Esophagus (tissue), 2 donors: ENCODE results near the gene PLPPR5. TPM values are rescaled to one million over a fixed set of nuclear protein-coding genes. Genes with fewer than 3 reads are reported as not detected.

Experiments used
- H3K27ac ChIP-seq, 2 donors: one replicate each; pipeline ENCODE4 v1.5.1; 2013; ENCODE audit warnings: low read depth in 2 of 2, mild to moderate bottlenecking in 2 of 2, inconsistent platforms in 1 of 2, low read length in 1 of 2, moderate library complexity in 1 of 2
- H3K27me3 ChIP-seq, 2 donors: one replicate each; pipeline ENCODE4 v1.6.1; 2013; ENCODE audit warnings: low read length in 2 of 2, control low read depth in 1 of 2, mild to moderate bottlenecking in 1 of 2; ENCODE audit not compliant: insufficient read depth in 2 of 2, control insufficient read depth in 1 of 2
- H3K36me3 ChIP-seq, 2 donors: one replicate each; pipeline ENCODE4 v1.6.1; 2013; ENCODE audit warnings: low read length in 1 of 2; ENCODE audit not compliant: control insufficient read depth in 2 of 2, insufficient read depth in 2 of 2
- H3K4me1 ChIP-seq, 2 donors: one replicate each; pipeline ENCODE4 v1.6.1; 2013; ENCODE audit warnings: low read length in 1 of 2; ENCODE audit not compliant: control insufficient read depth in 2 of 2, insufficient read depth in 2 of 2
- H3K4me3 ChIP-seq, 2 donors: one replicate each; pipeline ENCODE4 v1.5.1; 2013; ENCODE audit warnings: low read length in 2 of 2, mild to moderate bottlenecking in 2 of 2, low read depth in 1 of 2, moderate library complexity in 1 of 2
- H3K9me3 ChIP-seq, 2 donors: one replicate each; pipeline ENCODE4 v1.6.1; 2013; ENCODE audit warnings: mild to moderate bottlenecking in 2 of 2, low read depth in 1 of 2, low read length in 1 of 2, moderate library complexity in 1 of 2; ENCODE audit not compliant: control insufficient read depth in 2 of 2, insufficient read depth in 1 of 2
- WGBS, 2 donors: extraction: QIAGEN DNeasy Blood & Tissue Kit; methylation state at CpG; one replicate each; pipeline ENCODE4 v1.1.7; 2013; 5-methylcytosine and 5-hydroxymethylcytosine counted together
- polyA plus RNA-seq, 2 donors: library from polyadenylated mRNA; stranded (reverse); fragments of 200-250 nt; gene quantifications; one replicate each; pipeline ENCODE4 v1.2.3, GENCODE V29; 2013
- donor health status: healthy with polysubstance abuse.
- donor health status: Bipolar disorder and iron deficiency.

Gene PLPPR5
- polyA plus RNA-seq, 2 donors: not detected

DNA sequence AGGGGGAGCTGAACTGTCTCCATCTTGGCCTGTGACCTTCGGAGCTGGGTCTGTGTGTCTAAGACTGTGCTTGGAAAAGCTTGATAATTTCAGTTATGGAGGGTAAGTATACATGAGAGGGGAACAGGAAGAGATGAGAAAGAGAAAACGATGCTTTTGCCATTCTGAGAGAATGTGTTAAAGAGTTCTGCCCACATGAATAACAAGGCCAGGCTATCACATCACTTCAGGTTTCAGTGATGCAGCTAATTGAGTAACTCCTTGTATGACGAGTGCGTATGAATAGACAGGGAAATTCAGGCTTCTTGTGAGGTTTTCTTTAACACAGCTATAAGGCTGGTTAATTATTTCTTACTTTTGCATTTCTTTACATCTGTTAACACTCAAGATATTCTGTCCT is 81.0 kb downstream of the PLPPR5 start:
- no peaks in the 10 kb centered on the region for H3K27me3 ChIP-seq
- H3K4me1 ChIP-seq: no peaks in the 10 kb centered on the region
- no peak overlapping the region for H3K27ac ChIP-seq
- 73 to 83% methylated on average over 4 of the region's 4 CpGs for WGBS, 2 donors
- H3K36me3 ChIP-seq: no peaks in the 10 kb centered on the region
- no peaks in the 10 kb centered on the region for H3K9me3 ChIP-seq
- H3K4me3 ChIP-seq: no peak overlapping the region

DNA sequence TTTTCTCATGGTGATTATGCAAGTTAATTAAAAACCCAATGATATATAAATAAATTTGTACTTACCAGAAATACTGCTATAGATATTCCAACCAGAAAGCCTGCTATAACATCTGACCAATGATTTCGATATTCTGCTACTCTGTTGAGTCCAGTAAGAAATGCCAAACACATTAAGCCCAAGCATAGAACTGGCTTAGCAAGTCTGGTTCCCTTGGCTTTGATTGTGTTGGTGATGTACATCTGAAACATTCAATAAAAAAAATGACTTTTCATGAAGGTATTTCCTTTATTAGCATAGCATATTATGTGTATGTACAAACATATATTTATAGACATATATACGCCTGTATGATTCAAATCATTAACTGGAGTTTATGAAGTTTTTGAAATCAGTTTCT is 82.8 kb downstream of the PLPPR5 start:
- Histone ChIP-seq H3K4me1 (no peaks in the 10 kb centered on the region), H3K4me3 (no peak overlapping the region), H3K9me3 (no peaks in the 10 kb centered on the region), H3K27me3 (no peaks in the 10 kb centered on the region), H3K27ac (no peak overlapping the region), H3K36me3 (no peaks in the 10 kb centered on the region)
- 73 to 79% methylated on average over 2 of the region's 2 CpGs for WGBS, 2 donors

DNA sequence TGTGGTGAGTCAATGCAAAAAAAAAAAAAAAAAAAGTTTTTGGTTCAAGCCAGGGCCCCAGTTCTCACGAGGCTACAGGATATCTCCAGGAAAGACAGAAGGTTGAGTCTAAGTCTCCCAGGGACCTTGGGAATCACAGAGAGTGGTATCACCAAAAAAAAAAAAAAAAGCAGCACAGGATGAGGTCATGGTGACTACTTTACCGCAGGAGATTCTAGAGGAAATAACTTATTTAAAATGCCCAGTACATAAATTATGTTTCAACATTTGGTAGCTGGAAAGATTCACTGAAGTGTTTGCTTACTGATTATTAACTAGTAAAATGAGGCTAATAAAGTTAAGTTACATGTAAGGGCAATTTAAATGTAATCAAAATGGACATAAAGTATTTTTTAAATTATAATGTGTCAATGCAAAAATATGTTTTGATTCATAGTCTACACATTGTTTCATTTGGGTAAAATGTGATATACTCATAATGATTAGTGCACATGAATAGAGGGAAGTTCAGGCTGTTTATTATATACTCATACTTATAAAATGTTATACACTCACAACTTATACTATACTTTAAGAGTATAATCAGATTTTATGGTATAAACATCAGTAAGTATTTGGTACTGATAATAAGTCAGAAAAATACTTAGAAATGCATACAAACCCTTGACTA is 84.1 kb downstream of the PLPPR5 start:
- H3K27me3 ChIP-seq: no peaks in the 10 kb centered on the region
- H3K27ac ChIP-seq: no peak overlapping the region
- 45 to 49% methylated on average over 2 of the region's 2 CpGs for WGBS, 2 donors
- H3K4me3 ChIP-seq: no peak overlapping the region
- H3K9me3 ChIP-seq: no peaks in the 10 kb centered on the region
- H3K36me3 ChIP-seq: no peaks in the 10 kb centered on the region
- no peaks in the 10 kb centered on the region for H3K4me1 ChIP-seq

DNA sequence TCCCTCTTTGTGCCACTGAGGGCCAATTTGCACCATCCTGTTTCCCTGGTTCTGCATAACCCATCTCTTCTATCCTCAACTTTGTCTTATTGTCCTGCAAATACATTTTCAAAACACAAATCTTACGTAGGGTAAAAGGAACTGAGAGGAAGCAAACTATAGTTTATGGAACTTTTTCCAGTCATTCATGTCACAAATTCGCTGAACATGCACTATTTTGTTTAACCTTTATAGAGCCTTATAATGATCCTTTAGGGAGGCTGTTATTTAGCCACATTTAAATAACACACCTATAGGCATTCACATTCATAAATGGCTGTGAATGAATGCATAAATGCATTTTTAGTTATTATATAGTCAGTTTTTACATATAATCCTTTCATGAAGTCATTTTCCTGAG is 85.0 kb downstream of the PLPPR5 start:
- no peaks in the 10 kb centered on the region for H3K27me3 ChIP-seq
- H3K4me3 ChIP-seq: no peak overlapping the region
- no peaks in the 10 kb centered on the region for H3K9me3 ChIP-seq
- whole genome bisulfite sequencing, 2 donors: 81 to 85% methylated on average over 2 of the region's 2 CpGs
- no peaks in the 10 kb centered on the region for H3K36me3 ChIP-seq
- no peaks in the 10 kb centered on the region for H3K4me1 ChIP-seq
- H3K27ac ChIP-seq: no peak overlapping the region

DNA sequence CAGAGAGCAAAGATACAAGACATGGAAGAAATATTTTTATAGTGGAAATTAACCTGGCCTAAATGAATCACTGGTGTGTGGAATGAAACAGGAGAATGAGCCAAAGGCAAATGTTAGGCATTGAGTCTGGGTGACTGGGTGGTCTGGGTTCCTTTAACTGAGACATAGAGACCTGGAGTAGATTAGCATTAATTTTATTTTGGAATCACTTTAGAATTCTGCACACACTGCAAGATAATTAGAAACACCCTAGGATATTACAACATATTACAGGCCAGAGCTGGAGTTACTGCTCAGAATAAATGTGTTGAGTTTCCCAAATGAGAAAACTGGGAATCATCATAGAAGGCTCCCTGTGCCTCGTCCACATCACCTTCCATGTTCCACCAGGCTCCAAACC is 85.5 kb downstream of the PLPPR5 start:
- no peaks in the 10 kb centered on the region for H3K9me3 ChIP-seq
- no peaks in the 10 kb centered on the region for H3K36me3 ChIP-seq
- H3K27ac ChIP-seq: no peak overlapping the region
- no peak overlapping the region for H3K4me3 ChIP-seq
- no peaks in the 10 kb centered on the region for H3K27me3 ChIP-seq
- H3K4me1 ChIP-seq: no peaks in the 10 kb centered on the region
- WGBS, 2 donors: 61 to 62% methylated on average over 1 of the region's 1 CpG

DNA sequence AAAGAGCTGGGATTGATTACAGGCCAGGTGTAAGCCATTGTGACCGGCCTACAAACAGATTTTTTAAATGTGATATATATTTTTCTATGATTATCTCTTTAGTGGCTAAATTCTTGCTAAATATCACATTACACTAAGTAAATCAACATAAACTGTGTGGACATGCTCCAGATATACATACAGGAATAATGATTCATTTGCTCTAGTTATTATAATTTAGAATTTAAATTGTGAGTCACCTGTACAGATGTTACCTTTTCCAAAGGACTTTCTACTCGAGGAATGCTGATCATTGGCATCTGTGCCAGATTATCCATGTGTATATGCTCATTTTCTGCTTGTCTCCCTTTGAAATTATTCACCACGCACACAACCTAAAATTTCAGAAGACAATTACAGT is 90.1 kb downstream of the PLPPR5 start:
- H3K36me3 ChIP-seq: no peaks in the 10 kb centered on the region
- WGBS, 2 donors: 57 to 61% methylated on average over 3 of the region's 3 CpGs
- H3K27me3 ChIP-seq: no peaks in the 10 kb centered on the region
- H3K4me1 ChIP-seq: no peaks in the 10 kb centered on the region
- H3K9me3 ChIP-seq: no peaks in the 10 kb centered on the region
- no peak overlapping the region for H3K27ac ChIP-seq
- H3K4me3 ChIP-seq: no peak overlapping the region

DNA sequence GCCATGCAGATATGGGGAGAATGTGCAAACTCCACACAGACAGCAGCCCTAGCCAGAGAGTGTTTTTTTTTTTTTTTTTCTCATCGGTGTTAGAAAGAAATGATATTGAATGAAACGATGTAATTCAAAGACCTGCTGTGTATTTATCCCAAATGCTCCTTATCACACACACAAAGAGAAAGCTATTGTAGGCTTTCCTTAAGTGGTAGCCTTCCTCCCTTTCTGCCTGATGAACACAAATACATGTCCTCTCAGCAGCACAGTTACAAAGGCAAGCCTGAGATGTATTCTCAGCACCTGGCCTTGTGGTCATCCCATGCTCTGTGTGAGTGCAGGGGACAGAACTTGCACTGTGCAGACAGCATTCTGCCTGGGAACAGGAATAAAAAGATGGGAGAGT is 93.8 kb downstream of the PLPPR5 start:
- Histone ChIP-seq H3K9me3 (no peaks in the 10 kb centered on the region), H3K4me3 (no peak overlapping the region), H3K27me3 (no peaks in the 10 kb centered on the region), H3K27ac (no peak overlapping the region), H3K4me1 (no peaks in the 10 kb centered on the region), H3K36me3 (no peaks in the 10 kb centered on the region)
- 72 to 95% methylated on average over 2 of the region's 2 CpGs for WGBS, 2 donors

DNA sequence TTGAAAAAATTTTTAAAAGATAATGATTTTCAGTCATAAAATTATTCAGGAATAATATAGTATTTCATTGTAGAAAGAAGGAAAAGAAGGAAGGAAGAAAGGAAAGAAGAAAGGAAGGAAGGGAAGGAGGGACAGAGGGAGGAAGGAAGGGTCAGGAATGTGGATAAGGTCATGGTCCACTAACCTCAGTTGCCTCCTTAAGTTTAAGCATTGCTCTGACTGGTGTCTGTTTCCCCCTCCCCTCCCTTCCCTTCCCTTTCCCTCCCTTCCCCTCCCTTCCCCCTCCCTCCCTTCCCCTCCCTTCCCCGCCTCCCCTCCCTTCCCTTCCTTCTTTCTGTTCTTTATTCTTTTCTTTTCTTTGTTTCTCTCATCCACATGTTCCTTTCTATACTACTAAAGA is 95.7 kb downstream of the PLPPR5 start:
- Histone ChIP-seq H3K27me3 (no peaks in the 10 kb centered on the region), H3K4me1 (no peaks in the 10 kb centered on the region), H3K9me3 (no peaks in the 10 kb centered on the region), H3K4me3 (no peak overlapping the region), H3K27ac (no peak overlapping the region), H3K36me3 (no peaks in the 10 kb centered on the region)
- 70 to 100% methylated on average over 1 of the region's 1 CpG for WGBS, 2 donors

DNA sequence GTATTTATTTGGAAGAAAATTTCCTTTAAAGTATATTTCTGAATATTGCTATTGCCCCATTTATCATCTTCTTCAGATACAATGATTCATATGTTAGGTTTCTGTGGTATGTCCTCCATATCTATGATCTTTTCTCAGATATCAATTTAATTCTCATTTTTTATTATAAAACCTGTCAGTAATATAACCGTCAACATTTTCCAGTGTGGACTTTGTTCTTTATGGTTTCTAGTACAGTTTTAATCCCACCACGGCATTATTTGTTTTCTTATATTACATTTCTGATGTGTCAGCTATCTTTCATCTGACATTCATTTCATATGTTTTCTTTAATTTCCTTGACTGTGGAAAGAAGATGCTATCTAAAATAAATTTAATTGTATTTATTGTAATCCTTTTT is 97.9 kb downstream of the PLPPR5 start:
- Histone ChIP-seq H3K4me3 (no peak overlapping the region), H3K9me3 (no peaks in the 10 kb centered on the region), H3K4me1 (no peaks in the 10 kb centered on the region), H3K27ac (no peak overlapping the region), H3K27me3 (no peaks in the 10 kb centered on the region), H3K36me3 (no peaks in the 10 kb centered on the region)
- 58% methylated on average over 2 of the region's 2 CpGs for WGBS, 2 donors

DNA sequence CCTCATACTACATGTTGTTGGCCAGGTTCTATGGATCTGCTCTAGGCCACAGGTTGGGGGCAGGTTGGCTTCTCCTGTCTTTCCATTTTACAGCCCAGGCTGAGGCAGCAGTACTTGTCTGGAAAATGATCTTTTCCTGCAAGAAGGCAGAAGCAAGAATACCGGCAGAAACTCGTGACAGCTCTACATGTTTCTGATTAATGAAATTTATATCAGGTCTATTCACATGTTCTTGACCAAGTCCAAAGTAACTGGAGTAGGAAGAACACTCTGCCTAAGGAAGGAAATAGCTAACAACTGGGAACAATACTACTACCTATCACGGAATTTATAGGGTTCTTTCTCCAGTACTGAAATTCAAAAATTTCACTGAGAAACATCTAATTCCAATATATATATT is 98.3 kb downstream of the PLPPR5 start:
- Histone ChIP-seq H3K27me3 (no peaks in the 10 kb centered on the region), H3K4me3 (no peak overlapping the region), H3K4me1 (no peaks in the 10 kb centered on the region), H3K36me3 (no peaks in the 10 kb centered on the region), H3K27ac (no peak overlapping the region), H3K9me3 (no peaks in the 10 kb centered on the region)
- WGBS, 2 donors: 76 to 85% methylated on average over 3 of the region's 3 CpGs
